Measurements from ENCODE around the gene NCBP3.
"Not testable (repeated sequence)": the region's sequence is repeated elsewhere in the genome, so short reads cannot be mapped to it uniquely, and the experiment has no call there.

The NCBP3 gene

GRCh38 chr17:3879591-3880417, 33.8 kb upstream of the NCBP3 start:
- no peak for DNase-seq (ENCODE audit: low spot score)

- DNase-seq (ENCODE audit: low spot score): no peak
These were observed 33.1 kb upstream of the NCBP3 start for GRCh38 chr17:3879186-3879585.

DNA sequence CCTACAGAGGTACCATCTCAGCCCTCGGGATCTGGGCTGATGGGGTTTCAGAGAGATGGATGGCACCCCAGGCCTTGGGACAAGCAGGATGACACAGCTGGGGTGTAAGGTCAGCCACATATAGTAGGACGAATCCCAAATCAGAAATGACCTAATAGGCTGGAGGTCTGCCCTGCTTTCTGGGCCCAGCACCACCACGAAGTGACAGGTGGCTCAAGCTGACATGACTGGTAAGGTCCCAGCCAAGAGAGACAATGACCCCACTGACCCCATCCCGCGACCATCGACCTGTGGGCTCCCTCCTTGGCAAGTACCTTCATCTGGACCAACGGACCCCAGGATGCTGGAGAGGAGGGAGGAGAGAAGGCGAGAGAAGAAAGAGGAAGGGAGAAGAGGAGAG, 31.2 kb upstream of the NCBP3 start:
- no peak for DNase-seq (ENCODE audit: low spot score)

DNA sequence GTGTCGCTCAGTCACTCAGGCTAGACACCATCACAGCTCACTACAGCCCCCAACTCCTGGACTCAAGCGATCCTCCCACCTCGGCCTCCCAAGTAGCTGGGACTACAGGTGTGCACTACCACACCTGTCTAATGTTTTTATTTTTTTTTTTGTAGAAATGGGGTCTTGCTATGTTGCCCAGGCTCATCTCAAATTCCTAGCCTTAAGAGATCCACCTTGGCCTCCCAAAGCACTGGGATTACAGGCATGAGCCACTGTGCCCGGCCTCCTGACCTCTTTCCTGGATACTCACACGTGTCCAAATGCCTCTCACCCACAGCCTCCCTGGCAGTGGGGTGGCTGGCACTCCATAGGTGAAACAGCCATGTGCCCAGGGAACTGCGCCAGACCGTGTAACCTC, 29.3 kb upstream of the NCBP3 start:
- no peak for DNase-seq (ENCODE audit: low spot score)

DNA sequence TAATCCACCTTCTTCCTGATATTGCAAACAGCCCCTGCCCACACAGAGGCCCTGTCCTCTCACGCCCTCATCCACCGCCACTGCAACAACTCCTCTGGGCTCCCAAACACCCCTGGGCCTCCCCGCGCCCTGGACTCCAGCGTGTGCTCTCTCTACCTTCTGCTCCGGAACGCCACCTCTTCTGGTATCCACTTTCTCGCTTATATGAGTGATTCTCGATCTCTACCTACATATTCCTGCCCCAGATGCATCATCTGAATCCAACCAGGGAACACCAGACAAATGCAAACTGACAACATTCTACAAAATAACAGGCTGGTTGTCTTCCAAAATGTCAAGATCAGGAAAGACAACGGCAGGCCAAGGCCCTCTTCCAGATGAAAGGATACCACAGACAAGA, 27.8 kb upstream of the NCBP3 start:
- no peak for DNase-seq (ENCODE audit: low spot score)

DNA sequence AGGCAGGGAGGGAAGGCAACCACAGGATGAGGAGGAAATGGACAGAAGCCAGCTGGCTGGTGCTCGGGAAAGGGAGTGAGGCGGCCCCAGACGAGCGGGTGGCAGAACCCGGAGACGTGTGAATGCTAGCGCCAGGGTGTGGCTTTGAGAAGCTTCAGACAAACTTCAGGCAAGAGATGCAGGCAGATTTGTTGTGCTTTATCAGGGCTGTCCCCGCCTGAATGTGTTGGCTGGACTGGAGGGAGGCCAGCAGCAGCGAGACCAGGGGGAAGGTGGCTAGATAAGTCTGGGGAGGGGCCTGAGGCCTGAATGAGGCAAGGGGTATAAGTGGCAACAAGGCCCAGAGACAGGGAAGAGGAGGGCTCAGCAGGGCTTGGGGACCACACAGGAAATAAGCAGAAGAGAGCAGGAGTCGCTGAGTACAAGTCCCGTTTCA, 24.8 kb upstream of the NCBP3 start:
- no peak for DNase-seq (ENCODE audit: low spot score)

- no peak for DNase-seq (ENCODE audit: low spot score)
These were observed 21.6 kb upstream of the NCBP3 start for GRCh38 chr17:3867606-3868005.

DNA sequence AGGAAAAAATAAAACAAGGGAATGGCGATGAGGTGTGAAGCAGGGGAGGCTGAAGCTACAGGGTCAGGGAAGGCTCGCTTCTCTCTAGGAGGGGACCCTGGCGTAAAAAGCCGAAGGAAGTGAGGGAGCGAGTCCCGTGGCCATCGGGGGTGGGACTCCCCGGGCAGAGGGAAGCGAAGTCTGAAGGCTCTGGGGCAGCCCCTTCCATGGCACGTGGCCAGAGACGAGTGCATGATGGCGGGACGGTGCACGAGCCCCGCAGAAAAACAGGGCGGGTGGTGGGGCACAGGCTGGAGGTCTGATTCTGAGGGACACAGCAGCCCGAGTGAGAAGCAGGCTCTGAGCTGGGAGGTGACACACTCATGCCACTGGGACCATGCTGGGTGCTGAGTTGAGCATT, 21.1 kb upstream of the NCBP3 start:
- no peak for DNase-seq (ENCODE audit: low spot score)

DNA sequence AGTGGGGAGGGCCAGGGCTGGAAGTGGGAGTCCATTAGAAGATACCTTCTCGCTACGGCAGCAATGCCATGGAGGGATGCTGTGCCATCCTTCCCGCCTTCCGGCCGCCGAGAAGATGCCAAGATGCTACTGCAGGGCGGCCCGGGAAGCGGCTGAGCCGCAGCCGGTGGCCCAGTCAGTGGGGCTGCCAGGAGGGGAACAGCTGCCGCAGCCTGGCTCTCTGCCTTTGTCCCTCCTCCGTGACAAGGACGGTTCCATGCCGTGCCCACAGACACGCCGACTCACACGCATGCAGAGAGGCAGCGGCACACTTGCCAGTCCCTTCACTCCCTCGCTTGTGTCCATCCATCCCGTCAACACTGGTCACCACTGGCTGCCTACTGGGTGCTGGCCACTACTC, 20.2 kb upstream of the NCBP3 start:
- DNase-seq (ENCODE audit: low spot score): no peak

DNA sequence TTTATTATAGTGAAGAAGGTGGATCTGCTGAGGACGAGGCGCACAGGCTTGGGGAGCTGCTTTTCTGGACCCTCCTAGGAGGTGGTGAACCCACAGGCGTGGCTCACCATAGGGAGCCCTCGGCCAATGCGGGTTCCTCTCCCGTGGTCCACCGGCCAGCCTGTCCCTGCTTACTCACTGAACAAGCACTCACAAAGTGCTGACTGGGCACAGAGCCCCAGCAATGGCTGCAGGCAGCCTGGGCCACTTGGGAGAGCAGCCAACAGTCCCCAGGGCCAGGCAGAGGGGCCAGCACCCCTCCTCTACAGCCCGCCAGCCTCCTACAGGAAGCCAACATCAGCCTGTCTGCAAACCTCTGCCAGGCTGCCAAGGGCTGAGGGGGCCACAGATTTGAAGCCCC, 19.1 kb upstream of the NCBP3 start:
- no peak for DNase-seq (ENCODE audit: low spot score)

DNA sequence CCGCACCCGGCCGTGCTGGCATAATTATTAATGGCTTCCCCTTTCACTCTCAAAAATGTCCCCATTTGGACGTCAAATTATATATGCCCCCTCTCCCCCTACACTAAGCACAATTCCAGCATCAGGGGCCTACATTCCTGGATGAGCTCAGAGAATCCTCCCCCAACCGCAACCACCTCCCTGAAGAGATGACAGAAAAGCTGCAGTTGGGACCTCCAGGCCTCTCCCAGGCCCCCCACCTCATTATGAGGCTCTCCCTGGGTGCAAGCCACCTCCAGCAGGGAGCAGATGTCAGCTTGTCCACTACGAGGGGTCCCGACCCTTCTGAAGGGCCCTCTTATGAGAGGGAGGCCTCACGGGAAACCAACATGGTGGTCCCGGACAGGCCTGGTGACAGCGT, 18.5 kb upstream of the NCBP3 start:
- DNase-seq (ENCODE audit: low spot score): no peak

DNA sequence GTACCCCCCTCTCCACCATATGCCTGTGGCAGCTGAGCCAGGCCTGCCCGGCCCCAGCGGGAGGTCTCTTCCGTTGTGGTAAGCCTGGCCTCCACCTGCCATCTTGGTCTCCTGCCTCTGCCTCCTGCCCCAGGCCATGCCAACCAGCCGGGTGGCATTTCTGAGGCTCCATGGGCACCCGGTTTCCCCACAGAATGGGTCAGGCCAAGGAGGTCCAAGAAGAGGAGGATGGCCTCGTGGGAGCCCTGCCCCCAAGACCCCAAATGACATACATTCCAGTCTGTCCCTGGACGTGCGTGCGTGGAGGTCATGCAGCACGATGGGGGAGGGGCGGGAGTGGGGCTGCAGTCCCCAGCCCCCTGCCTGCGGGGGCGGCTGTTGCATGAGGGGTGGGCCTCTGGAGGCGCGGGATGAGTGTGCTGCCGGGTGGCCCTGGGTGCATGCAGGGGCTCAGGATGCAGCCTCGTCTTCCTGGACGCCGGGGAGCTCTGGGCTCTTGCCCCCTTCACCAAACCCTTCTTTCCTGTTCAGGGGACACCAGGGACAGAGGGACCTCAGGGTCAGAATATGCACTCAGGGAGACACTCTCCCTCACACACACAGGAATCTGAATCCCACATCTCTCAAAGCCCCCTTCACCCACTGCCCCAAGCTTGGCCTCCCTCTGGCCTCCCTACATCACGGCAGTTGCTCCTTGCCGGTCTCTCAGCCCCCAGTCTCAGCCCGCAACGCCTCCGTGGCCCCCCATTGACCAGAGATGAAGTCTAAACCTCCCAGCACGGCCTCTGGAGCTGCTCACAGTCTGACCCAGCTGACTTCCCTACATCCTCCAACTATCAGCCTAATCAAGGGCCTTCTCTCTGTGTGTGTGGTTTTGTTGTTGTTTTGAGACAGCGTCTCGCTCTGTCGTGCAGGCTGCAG, 16.0 kb upstream of the NCBP3 start:
- DNase-seq (ENCODE audit: low spot score): no peak

GRCh38 chr17:3860939-3861700, 15.1 kb upstream of the NCBP3 start:
- no peak for DNase-seq (ENCODE audit: low spot score)

DNA sequence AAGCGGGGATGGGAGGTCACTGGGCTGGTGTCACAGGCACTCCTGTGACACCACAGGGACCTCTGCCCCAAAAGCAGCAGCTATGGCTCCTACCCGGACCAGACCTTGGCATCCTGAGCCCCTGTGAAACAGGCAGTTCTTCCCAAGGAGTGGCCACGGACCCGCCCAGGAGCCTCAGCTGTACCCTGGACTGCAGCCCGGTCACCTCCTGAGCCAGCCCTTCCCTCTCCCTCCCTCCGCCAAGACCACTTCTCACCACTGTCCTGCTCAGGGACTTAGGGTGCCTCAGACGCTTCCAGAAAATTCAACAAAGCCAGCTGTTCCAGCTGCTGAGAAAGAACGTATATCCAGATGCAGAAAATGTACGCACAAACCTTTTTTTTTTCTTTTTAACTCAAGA, 13.9 kb upstream of the NCBP3 start:
- no peak for DNase-seq (ENCODE audit: low spot score)

DNA sequence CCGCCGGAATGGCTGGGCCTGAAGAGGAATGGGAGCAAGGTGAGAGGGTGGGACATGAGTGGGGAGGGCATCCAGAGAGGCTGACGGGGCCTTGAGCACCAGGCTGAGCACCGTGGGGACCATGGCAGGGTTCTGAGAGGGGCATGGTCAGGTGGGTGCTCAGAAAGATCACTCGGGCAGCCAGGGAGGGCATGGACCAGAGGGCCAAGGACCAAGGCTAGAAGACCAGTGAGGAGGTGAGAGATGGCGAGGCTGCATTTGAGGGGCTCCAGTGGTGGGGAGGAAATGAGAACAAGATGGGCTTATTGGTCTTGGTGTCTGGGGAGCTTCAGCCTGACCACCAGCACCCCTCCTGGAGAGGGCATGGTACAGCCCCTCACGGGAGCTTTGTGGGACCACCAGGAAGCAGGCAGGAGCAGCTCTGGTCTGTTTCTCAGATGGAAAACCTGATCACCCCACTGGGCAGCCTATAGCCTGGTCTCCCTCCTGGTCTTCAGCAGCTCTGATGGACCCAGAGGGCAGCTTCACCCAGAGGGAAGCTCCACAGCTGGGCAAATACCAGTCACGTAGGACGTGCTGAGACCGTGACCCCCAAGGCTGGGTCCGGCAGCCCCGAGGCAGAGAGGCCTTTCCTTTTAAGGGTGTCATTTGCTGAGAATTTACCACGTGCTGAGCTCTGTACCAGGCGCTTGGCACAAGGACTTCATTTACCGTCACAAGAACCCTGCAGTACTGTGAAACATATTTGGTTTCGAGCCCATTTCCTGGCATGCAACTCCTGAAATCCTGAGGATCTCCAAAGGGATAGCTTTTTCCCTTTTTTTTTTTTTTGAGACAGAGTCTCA, 11.4 kb upstream of the NCBP3 start:
- DNase-seq (ENCODE audit: low spot score): no peak

DNA sequence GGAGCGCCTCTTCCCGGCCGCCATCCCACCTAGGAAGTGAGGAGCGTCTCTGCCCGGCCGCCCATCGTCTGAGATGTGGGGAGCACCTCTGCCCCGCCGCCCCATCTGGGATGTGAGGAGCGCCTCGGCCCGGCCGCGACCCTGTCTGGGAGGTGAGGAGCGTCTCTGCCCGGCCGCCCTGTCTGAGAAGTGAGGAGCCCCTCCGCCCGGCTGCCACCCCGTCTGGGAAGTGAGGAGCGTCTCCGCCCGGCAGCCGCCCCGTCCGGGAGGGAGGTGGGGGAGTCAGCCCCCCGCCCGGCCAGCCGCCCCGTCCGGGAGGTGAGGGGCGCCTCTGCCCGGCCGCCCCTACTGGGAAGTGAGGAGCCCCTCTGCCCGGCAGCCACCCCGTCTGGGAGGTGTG, 8.2 kb upstream of the NCBP3 start:
- DNase-seq (ENCODE audit: low spot score): not testable (repeated sequence)

DNA sequence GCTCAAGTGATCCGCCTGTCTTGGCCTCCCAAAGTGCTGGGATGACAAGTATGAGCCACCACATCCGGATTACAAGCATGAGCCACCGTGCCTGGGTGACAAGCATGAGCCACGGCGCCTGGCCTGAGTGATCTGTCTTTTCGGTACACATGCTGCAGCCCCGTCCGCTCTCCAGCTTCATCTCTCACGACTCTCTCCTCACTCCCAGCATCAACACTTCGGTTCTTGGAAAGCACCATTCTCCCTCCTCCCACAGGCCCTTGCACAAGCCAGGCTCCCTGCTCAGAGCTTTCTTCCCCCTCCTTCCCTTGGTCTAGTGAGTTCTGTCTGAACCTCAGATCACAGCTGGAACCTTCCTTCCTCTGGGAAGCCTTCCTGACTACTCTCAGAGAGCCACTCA, 6.5 kb upstream of the NCBP3 start:
- DNase-seq (ENCODE audit: low spot score): no peak

- DNase-seq (ENCODE audit: low spot score): no peak
These were observed 5.5 kb upstream of the NCBP3 start for GRCh38 chr17:3851461-3852100.

GRCh38 chr17:3848229-3848835, 2.3 kb upstream of the NCBP3 start:
- DNase-seq (ENCODE audit: low spot score): no peak

GRCh38 chr17:3847165-3847670, 1.2 kb upstream of the NCBP3 start:
- DNase-seq (ENCODE audit: low spot score): no peak
